ENCODE measurements around the gene AGR2.

Gene AGR2

GRCh38 chr7:16786257-16786656, 18.5 kb downstream of the AGR2 start:
- FAIRE-seq (no peak), DNase-seq (ENCODE audit: insufficient read length, low spot score) (no peak)
- TF ChIP-seq PAX5 (IDR thresholded peaks at IDR 0.05; ENCODE audit: insufficient read depth, low read length, severe bottlenecking) (no peak), POLR2A (IDR thresholded peaks at IDR 0.05; ENCODE audit: low read depth, low read length) (no peak), SPI1 (IDR thresholded peaks at IDR 0.05; ENCODE audit: low read depth, low read length) (no peak), TAF1 (IDR thresholded peaks at IDR 0.05; ENCODE audit: low read depth, low read length) (no peak), POU2F2 (IDR thresholded peaks at IDR 0.05; ENCODE audit: low read depth, low read length) (no peak), POLR2AphosphoS5 (IDR thresholded peaks at IDR 0.05; ENCODE audit: low read depth, low read length) (no peak)

GRCh38 chr7:16785846-16786245, 19.0 kb downstream of the AGR2 start:
- FAIRE-seq (no peak), DNase-seq (ENCODE audit: insufficient read length, low spot score) (no peak)
- TF ChIP-seq SPI1 (IDR thresholded peaks at IDR 0.05; ENCODE audit: low read depth, low read length), result no peak
- TF ChIP-seq TAF1 (IDR thresholded peaks at IDR 0.05; ENCODE audit: low read depth, low read length), result no peak
- no peak for TF ChIP-seq POLR2A (IDR thresholded peaks at IDR 0.05; ENCODE audit: low read depth, low read length)
- no peak for TF ChIP-seq POLR2AphosphoS5 (IDR thresholded peaks at IDR 0.05; ENCODE audit: low read depth, low read length)
- no peak for TF ChIP-seq POU2F2 (IDR thresholded peaks at IDR 0.05; ENCODE audit: low read depth, low read length)
- TF ChIP-seq PAX5 (IDR thresholded peaks at IDR 0.05; ENCODE audit: insufficient read depth, low read length, severe bottlenecking), result no peak

- FAIRE-seq (no peak), DNase-seq (ENCODE audit: insufficient read length, low spot score) (no peak)
- TF ChIP-seq PAX5 (IDR thresholded peaks at IDR 0.05; ENCODE audit: insufficient read depth, low read length, severe bottlenecking), result no peak
- TF ChIP-seq POU2F2 (IDR thresholded peaks at IDR 0.05; ENCODE audit: low read depth, low read length), result no peak
- no peak for TF ChIP-seq TAF1 (IDR thresholded peaks at IDR 0.05; ENCODE audit: low read depth, low read length)
- TF ChIP-seq SPI1 (IDR thresholded peaks at IDR 0.05; ENCODE audit: low read depth, low read length), result no peak
- no peak for TF ChIP-seq POLR2A (IDR thresholded peaks at IDR 0.05; ENCODE audit: low read depth, low read length)
- no peak for TF ChIP-seq POLR2AphosphoS5 (IDR thresholded peaks at IDR 0.05; ENCODE audit: low read depth, low read length)
Observed at GRCh38 chr7:16785321-16785720, 19.5 kb downstream of the AGR2 start.

GRCh38 chr7:16780596-16780995, 24.2 kb downstream of the AGR2 start:
- DNase-seq (ENCODE audit: insufficient read length, low spot score) (no peak), FAIRE-seq (no peak)
- no peak for TF ChIP-seq POLR2A (IDR thresholded peaks at IDR 0.05; ENCODE audit: low read depth, low read length)
- no peak for TF ChIP-seq SPI1 (IDR thresholded peaks at IDR 0.05; ENCODE audit: low read depth, low read length)
- no peak for TF ChIP-seq TAF1 (IDR thresholded peaks at IDR 0.05; ENCODE audit: low read depth, low read length)
- no peak for TF ChIP-seq POLR2AphosphoS5 (IDR thresholded peaks at IDR 0.05; ENCODE audit: low read depth, low read length)
- TF ChIP-seq PAX5 (IDR thresholded peaks at IDR 0.05; ENCODE audit: insufficient read depth, low read length, severe bottlenecking), result no peak

GRCh38 chr7:16779051-16779450, 25.7 kb downstream of the AGR2 start:
- TF ChIP-seq POLR2A (IDR thresholded peaks at IDR 0.05; ENCODE audit: low read depth, low read length), result no peak
- TF ChIP-seq POLR2AphosphoS5 (IDR thresholded peaks at IDR 0.05; ENCODE audit: low read depth, low read length), result no peak
- no peak for TF ChIP-seq TAF1 (IDR thresholded peaks at IDR 0.05; ENCODE audit: low read depth, low read length)
- TF ChIP-seq PAX5 (IDR thresholded peaks at IDR 0.05; ENCODE audit: insufficient read depth, low read length, severe bottlenecking), result no peak
- no peak for TF ChIP-seq SPI1 (IDR thresholded peaks at IDR 0.05; ENCODE audit: low read depth, low read length)
- TF ChIP-seq POU2F2 (IDR thresholded peaks at IDR 0.05; ENCODE audit: low read depth, low read length), result no peak
- DNase-seq (ENCODE audit: insufficient read length, low spot score) (no peak), FAIRE-seq (no peak)

GRCh38 chr7:16778476-16778875, 26.3 kb downstream of the AGR2 start:
- TF ChIP-seq SPI1 (IDR thresholded peaks at IDR 0.05; ENCODE audit: low read depth, low read length) (no peak), POU2F2 (IDR thresholded peaks at IDR 0.05; ENCODE audit: low read depth, low read length) (no peak), POLR2A (IDR thresholded peaks at IDR 0.05; ENCODE audit: low read depth, low read length) (no peak), TAF1 (IDR thresholded peaks at IDR 0.05; ENCODE audit: low read depth, low read length) (no peak), PAX5 (IDR thresholded peaks at IDR 0.05; ENCODE audit: insufficient read depth, low read length, severe bottlenecking) (no peak)
- DNase-seq (ENCODE audit: insufficient read length, low spot score), result no peak
- no peak for FAIRE-seq

GRCh38 chr7:16776053-16776452, 28.7 kb downstream of the AGR2 start:
- TF ChIP-seq SPI1 (IDR thresholded peaks at IDR 0.05; ENCODE audit: low read depth, low read length), result no peak
- no peak for TF ChIP-seq POLR2AphosphoS5 (IDR thresholded peaks at IDR 0.05; ENCODE audit: low read depth, low read length)
- DNase-seq (ENCODE audit: insufficient read length, low spot score), result no peak
- FAIRE-seq, result no peak

- TF ChIP-seq POLR2AphosphoS5 (IDR thresholded peaks at IDR 0.05; ENCODE audit: low read depth, low read length) (no peak), POU2F2 (IDR thresholded peaks at IDR 0.05; ENCODE audit: low read depth, low read length) (no peak), POLR2A (IDR thresholded peaks at IDR 0.05; ENCODE audit: low read depth, low read length) (no peak), PAX5 (IDR thresholded peaks at IDR 0.05; ENCODE audit: insufficient read depth, low read length, severe bottlenecking) (no peak), SPI1 (IDR thresholded peaks at IDR 0.05; ENCODE audit: low read depth, low read length) (no peak), TAF1 (IDR thresholded peaks at IDR 0.05; ENCODE audit: low read depth, low read length) (no peak)
- DNase-seq (ENCODE audit: insufficient read length, low spot score) (no peak), FAIRE-seq (no peak)
Observed at GRCh38 chr7:16774986-16775385, 29.8 kb downstream of the AGR2 start.

- FAIRE-seq (no peak), DNase-seq (ENCODE audit: insufficient read length, low spot score) (no peak)
- TF ChIP-seq POU2F2 (IDR thresholded peaks at IDR 0.05; ENCODE audit: low read depth, low read length) (no peak), POLR2A (IDR thresholded peaks at IDR 0.05; ENCODE audit: low read depth, low read length) (no peak), TAF1 (IDR thresholded peaks at IDR 0.05; ENCODE audit: low read depth, low read length) (no peak), POLR2AphosphoS5 (IDR thresholded peaks at IDR 0.05; ENCODE audit: low read depth, low read length) (no peak), SPI1 (IDR thresholded peaks at IDR 0.05; ENCODE audit: low read depth, low read length) (no peak), PAX5 (IDR thresholded peaks at IDR 0.05; ENCODE audit: insufficient read depth, low read length, severe bottlenecking) (no peak)
Observed at GRCh38 chr7:16774294-16774693, 30.5 kb downstream of the AGR2 start.

GRCh38 chr7:16773884-16774283, 30.9 kb downstream of the AGR2 start:
- DNase-seq (ENCODE audit: insufficient read length, low spot score) (no peak), FAIRE-seq (no peak)
- TF ChIP-seq TAF1 (IDR thresholded peaks at IDR 0.05; ENCODE audit: low read depth, low read length) (no peak), PAX5 (IDR thresholded peaks at IDR 0.05; ENCODE audit: insufficient read depth, low read length, severe bottlenecking) (no peak), POU2F2 (IDR thresholded peaks at IDR 0.05; ENCODE audit: low read depth, low read length) (no peak), POLR2A (IDR thresholded peaks at IDR 0.05; ENCODE audit: low read depth, low read length) (no peak), POLR2AphosphoS5 (IDR thresholded peaks at IDR 0.05; ENCODE audit: low read depth, low read length) (no peak), SPI1 (IDR thresholded peaks at IDR 0.05; ENCODE audit: low read depth, low read length) (no peak)

Data from GM12891 (cell line).